Activated T-cell treated with anti-CD3 and anti-CD28 coated beads, Interleukin-2, amount 50 U/mL, for 48 hours (primary cell): ENCODE results near the gene ADAMTS12.

Source experiments
- DNase-seq, 2 experiments: peaks; one replicate each; pipeline ENCODE4 v3.0.0-alpha.2; 2020

The ADAMTS12 gene

DNA sequence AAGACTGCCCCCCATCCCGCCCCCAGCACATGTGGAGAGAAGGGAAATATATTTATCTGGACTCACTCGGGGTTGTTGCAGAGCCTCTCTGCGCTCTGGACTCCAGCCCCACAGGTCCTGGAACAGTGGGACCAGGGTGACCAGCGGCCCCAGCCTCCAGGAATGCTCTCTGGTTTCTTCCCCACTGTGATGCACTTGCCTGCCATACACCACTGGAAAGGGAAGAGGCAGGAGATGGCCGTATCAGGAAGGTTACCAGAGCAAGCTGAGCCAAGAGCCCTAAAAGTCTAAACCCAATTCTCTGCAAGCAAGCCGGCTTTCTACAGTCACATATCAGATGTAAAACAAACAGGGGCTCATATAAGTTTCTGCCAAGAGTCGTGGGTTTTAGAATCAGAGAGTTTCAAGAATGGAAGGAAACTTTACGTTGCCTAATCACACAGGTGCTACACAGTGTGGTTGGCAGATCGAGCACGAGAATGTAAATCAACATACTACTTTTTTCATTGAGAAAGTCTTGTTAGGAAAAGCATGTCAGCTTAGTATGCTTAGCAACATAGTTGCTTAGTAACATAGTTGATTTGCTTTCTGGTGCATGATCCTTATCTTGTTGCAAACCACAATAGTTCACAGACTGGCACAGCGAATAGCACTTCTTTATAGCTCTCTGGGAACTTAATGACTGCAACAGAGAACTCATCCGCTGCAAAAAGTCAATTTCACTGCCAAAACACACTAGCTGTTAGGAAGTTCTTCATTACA is 249.9 kb downstream of the ADAMTS12 start:
- no peak for DNase-seq

DNA sequence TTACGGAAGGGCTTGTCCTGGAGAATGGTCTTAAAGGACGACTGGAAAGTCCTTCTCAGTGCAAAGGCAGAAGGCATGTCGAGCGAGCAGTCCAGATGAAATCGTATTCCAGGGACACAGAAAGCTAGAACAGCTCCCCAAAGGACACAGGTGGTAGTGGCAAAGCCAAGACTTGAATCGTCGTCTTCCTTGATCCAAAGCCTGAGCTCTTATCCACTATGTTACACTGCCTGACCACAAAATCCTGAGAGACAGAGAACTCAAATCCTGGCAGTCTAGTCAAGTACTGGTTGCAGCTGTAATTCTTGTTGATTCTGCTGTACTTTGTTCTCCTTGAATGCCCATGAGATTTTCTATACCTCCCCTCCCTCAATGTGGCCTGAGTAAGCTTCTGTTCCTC is 252.3 kb downstream of the ADAMTS12 start:
- DNase-seq: no peak

- DNase-seq: no peak
Observed at GRCh38 chr5:33637011-33637410, 254.8 kb downstream of the ADAMTS12 start.

- DNase-seq: no peak
Observed at GRCh38 chr5:33635582-33635981, 256.2 kb downstream of the ADAMTS12 start.

- DNase-seq: no peak
Observed at GRCh38 chr5:33633699-33634098, 258.1 kb downstream of the ADAMTS12 start.

- DNase-seq: no peak
Observed at GRCh38 chr5:33631786-33632185, 260.0 kb downstream of the ADAMTS12 start.

DNA sequence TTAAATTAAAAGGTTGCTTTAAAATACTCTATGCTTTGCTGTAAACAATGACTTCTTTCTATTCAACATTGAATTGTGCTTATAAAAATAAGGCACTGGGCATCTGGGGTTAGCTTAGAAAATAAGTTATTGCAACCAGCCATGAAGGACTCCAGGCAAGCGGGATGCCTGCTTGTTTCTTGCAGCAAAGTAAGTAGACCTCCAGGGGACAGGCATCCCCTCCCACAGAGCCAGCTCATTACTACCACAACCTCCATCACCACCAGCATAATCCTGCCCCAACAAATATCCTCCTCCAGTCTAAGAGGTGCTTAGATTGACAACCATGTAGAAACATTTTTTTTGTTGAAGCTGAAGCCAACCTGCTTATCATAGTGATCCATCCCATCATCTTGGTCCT is 260.7 kb downstream of the ADAMTS12 start:
- DNase-seq: no peak

- DNase-seq: no peak
Observed at GRCh38 chr5:33629999-33630398, 261.8 kb downstream of the ADAMTS12 start.

DNA sequence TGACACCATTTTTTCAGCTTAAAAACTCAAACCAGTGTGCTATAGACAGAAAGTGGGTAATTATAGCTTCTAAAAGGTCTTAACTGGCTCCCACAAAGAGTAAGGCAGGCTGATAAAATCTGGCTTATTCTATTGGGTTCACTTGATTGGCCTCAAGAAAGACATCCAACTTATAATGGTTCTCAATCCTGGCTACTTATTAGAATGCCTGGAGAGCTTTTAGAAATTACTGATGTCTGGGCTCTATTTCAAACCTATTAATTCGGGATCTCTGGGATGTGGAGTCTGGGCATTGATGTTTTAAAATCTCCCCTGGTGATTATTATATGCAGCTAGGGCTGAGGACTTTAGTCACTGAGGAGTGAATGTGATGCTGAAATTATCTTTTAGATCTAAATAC is 263.0 kb downstream of the ADAMTS12 start:
- DNase-seq: no peak

GRCh38 chr5:33621514-33621913 is 270.3 kb downstream of the ADAMTS12 start:
- no peak for DNase-seq

- DNase-seq: no peak
Observed at GRCh38 chr5:33614039-33614438, 277.8 kb downstream of the ADAMTS12 start.

DNA sequence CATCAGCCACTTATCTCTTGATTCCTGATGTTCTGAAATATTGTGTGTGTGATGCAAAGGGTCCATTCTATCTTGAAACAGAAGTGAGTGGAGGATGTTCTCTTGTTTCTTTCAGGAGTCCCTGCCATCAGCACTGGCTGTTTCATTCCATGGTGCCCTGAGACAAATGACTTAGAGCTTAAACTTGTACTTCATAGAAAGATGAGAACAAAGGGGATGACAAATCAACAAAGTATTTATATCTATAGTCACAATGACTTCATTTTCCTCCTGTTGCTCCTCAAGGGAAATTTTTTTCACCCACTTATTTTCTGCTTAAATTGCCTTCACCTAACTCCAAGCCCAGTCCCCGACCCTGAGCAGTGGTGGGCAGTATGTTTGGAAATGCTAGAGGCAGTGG is 279.4 kb downstream of the ADAMTS12 start:
- no peak for DNase-seq

- DNase-seq: no peak
Observed at GRCh38 chr5:33611877-33612276, 279.9 kb downstream of the ADAMTS12 start.

DNA sequence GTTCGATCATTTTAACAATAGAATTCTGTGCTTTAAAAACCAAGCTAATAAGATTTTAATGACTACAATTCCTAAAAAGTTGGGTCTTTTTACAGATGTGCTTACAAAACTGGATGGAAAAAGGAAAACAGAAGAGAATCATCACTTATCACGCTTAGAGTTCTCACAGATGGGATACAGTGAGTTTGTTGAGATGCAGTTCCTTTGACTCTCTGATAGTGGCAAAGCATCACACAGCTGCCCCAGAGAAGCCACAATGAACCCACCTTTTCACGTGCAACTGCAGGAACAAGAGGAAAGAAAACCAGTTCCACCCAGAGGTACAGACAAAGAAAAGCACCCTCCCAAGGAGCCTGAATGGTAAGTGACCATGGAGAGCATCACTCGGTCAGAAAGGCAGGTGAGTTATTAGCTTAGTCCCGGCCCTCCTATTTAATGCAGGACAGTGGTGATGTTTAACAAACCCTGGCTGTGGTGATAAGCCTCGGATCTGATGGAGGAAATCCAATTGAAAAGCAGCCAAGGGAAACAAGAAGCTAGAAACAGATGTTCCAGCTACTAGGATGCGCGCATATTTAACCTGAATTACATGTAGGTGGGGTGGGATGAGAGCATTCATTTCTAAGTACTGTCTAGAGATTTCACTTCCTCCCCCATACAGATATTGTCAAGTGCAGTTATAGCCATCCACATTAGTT is 283.3 kb downstream of the ADAMTS12 start:
- no peak for DNase-seq

DNA sequence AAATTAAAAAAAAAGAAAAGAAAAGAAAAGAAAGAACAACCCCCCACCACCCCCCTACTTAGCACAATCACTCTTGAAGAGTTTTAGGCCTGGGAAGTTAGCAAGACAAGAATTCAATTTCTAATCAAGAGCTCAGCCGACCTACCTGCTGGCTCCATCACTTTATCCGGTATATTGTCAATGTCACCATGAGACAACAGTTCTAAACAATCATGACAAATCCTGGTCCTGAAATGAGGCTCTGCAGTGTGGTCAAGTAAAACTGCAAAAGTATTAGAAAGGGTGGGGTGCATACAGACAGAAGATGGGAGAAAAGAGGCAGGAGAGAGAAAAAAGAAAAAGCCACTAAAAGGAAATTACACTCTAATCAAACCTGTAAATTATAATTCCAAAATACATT is 287.3 kb downstream of the ADAMTS12 start:
- DNase-seq: no peak

DNA sequence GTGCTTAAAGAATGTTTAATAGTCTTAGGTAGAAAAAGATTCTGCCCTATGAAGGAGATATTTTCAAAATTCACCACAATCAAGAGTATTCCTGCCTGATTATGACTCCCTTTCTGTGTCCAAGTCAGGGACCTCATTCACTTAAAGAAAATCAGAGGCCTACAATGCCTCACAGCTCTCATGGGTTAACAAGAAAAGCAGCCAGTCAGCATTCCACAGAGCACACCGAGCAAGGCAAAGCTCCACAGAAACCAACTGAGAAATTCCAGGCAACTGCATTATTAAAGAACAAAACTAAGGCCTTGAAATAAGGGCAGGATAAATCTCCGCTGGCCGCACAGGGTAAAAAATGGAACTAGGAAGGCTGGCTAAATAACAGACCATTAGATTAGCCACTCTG is 289.9 kb downstream of the ADAMTS12 start:
- DNase-seq: no peak

DNA sequence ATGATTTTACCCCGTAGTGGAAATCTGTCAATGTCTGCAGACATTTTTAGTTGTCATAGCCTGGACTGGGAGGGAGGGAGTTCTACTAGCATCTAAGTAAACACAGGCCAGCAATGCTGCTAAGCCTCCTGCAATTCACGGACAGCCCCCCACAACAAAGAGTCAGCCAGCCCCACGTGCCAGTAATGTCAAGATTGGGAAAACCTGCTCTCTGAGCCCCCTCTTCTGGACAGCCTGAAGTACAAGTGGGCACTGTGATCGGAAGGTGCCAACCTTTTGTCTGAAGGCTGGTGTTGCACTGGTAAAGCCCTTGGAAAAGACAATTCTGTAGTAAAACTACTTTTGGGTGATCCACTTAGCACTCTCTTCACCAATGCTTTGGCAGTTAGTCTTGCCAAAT is 296.5 kb downstream of the ADAMTS12 start:
- no peak for DNase-seq

GRCh38 chr5:33594006-33594405 is 297.8 kb downstream of the ADAMTS12 start:
- no peak for DNase-seq

DNA sequence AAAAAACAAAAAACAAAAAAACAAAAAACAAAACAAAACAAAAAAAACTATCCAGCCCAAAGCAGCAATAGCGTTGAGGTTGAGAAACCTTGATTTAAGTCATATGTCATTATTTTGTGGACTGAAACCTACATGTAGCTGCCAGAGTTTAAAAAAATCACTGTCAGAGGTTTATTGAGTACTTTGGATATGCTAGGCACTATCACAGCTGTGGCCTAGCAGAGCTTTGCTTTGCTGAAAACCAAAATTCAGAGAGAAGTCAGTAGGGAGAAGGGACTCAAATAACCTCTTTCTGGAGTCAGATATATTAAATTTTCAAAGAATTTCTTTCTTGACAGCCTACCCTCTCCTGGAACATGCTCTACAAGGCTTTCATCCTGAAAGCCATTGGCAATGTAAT is 299.5 kb downstream of the ADAMTS12 start:
- no peak for DNase-seq

DNA sequence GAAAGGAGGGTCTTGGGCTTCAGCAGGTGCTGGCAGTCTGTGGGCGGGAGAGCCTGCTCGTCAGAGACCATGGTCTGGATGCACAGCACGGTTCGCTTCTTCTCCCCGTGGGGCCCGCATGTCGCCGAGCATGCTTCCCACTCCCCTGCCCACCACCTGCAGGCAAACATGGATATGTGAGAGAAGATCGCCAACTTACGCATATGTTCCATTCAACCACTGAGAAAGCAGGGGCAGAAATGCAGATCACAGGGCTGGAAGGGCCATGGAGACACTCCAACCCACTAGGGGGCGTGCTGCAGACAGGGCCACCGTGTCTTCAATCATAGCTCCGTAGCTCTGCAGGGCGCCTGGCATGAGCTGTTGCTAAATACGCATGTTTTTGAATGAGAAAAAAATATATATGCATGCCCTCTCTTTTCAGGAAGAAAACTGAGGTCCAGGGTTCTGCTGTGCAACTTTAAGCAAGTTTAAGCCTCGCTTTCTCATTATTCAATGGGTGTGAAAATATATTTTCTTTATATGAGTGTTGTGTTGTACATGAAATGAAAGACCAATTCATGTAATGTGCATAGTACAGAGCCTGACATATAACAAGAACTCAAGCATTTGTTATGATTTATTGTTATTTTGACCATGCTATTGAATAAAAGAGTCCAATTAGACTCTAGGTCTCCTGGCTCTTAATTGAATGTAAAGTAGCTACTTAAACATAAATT is 303.0 kb downstream of the ADAMTS12 start:
- peak; percentile 54 to 58 for DNase-seq

DNA sequence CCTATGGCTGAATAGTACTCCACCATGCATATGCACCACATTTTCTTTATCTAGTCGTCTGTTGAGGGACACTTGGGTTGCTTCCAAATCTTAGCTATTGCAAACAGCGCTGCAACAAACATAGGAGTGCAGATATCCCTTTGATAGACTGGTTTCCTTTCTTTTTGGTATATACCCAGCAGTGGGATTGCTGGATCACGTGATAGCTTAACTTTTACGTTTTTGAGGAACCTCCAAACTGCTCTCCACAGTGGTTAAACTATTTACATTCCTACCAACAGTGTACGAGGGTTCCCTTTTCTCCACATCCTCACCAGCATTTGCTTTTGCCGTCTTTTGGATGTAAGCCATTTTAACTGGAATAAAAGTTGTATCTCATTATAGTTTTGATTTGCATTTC is 308.5 kb downstream of the ADAMTS12 start:
- DNase-seq: no peak

GRCh38 chr5:33582417-33582816 is 309.4 kb downstream of the ADAMTS12 start:
- no peak for DNase-seq

DNA sequence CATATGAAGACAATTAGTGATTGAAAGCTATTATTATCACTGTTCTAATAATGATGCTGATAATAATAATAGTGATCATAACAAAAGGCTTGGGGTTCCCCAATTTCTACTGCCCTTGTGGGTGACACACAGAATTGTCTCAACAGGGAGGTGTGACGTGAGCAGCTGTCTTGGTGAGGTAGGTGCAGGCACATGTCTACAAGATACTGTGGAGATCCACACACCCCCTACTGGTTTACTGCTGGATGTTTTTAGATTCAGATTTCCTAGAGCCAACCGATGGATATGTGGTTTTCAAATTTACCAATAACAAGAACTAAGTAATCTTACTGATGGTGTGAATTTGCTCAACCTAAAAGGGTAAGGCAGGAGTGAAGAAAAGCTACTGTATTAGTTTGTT is 312.0 kb downstream of the ADAMTS12 start:
- DNase-seq: no peak

- no peak for DNase-seq
Observed at GRCh38 chr5:33579152-33579551, 312.6 kb downstream of the ADAMTS12 start.
